ENCODE measurements around the gene KRIT1.
"Not testable (repeated sequence)": the region's sequence is repeated elsewhere in the genome, so short reads cannot be mapped to it uniquely, and the experiment has no call there.

The KRIT1 gene

GRCh38 chr7:92245487-92246359 is at the start of gene KRIT1, which contains the start of gene ANKIB1:
TSS of gene KRIT1 (minus strand) at chr7:92245914. CDS start at chr7:92242135, 3,779 bp downstream.
TSS of gene ANKIB1 (plus strand) at chr7:92245974. CDS start at chr7:92294979, 49,005 bp downstream.
- DNase-seq (ENCODE audit: low read depth in 1 of 2, low spot score in 1 of 2), result peak; percentile 76 to 85

GRCh38 chr7:92295391-92295790 is 49.7 kb upstream of the KRIT1 start:
- no peak for DNase-seq (ENCODE audit: low read depth in 1 of 2, low spot score in 1 of 2)

GRCh38 chr7:92293896-92294590 is 48.3 kb upstream of the KRIT1 start:
- DNase-seq (ENCODE audit: low read depth in 1 of 2, low spot score in 1 of 2), result no peak

- no peak for DNase-seq (ENCODE audit: low read depth in 1 of 2, low spot score in 1 of 2)
These were observed 47.3 kb upstream of the KRIT1 start for GRCh38 chr7:92292981-92293380.

GRCh38 chr7:92289321-92289720 is 43.6 kb upstream of the KRIT1 start:
- no peak for DNase-seq (ENCODE audit: low read depth in 1 of 2, low spot score in 1 of 2)

- no peak for DNase-seq (ENCODE audit: low read depth in 1 of 2, low spot score in 1 of 2)
These were observed 37.2 kb upstream of the KRIT1 start for GRCh38 chr7:92282930-92283329.

GRCh38 chr7:92282221-92282814 is 36.6 kb upstream of the KRIT1 start:
- no peak for DNase-seq (ENCODE audit: low read depth in 1 of 2, low spot score in 1 of 2)

GRCh38 chr7:92281031-92281430 is 35.3 kb upstream of the KRIT1 start:
- no peak for DNase-seq (ENCODE audit: low read depth in 1 of 2, low spot score in 1 of 2)

- no peak for DNase-seq (ENCODE audit: low read depth in 1 of 2, low spot score in 1 of 2)
These were observed 33.8 kb upstream of the KRIT1 start for GRCh38 chr7:92279396-92280031.

- no peak for DNase-seq (ENCODE audit: low read depth in 1 of 2, low spot score in 1 of 2)
These were observed 30.7 kb upstream of the KRIT1 start for GRCh38 chr7:92276460-92276864.

GRCh38 chr7:92275327-92275726 is 29.6 kb upstream of the KRIT1 start:
- DNase-seq (ENCODE audit: low read depth in 1 of 2, low spot score in 1 of 2), result no peak

GRCh38 chr7:92268921-92269320 is 23.2 kb upstream of the KRIT1 start:
- DNase-seq (ENCODE audit: low read depth in 1 of 2, low spot score in 1 of 2), result no peak

- no peak for DNase-seq (ENCODE audit: low read depth in 1 of 2, low spot score in 1 of 2)
These were observed 20.9 kb upstream of the KRIT1 start for GRCh38 chr7:92266415-92267241.

GRCh38 chr7:92260248-92260781 is 14.6 kb upstream of the KRIT1 start:
- no peak for DNase-seq (ENCODE audit: low read depth in 1 of 2, low spot score in 1 of 2)

- DNase-seq (ENCODE audit: low read depth in 1 of 2, low spot score in 1 of 2), result no peak
These were observed 14.0 kb upstream of the KRIT1 start for GRCh38 chr7:92259610-92260247.

GRCh38 chr7:92259062-92259461 is 13.3 kb upstream of the KRIT1 start:
- no peak for DNase-seq (ENCODE audit: low read depth in 1 of 2, low spot score in 1 of 2)

- DNase-seq (ENCODE audit: low read depth in 1 of 2, low spot score in 1 of 2), result no peak
These were observed 9.6 kb upstream of the KRIT1 start for GRCh38 chr7:92255308-92255707.

GRCh38 chr7:92254800-92255199 is 9.1 kb upstream of the KRIT1 start:
- not testable (repeated sequence) for DNase-seq (ENCODE audit: low read depth in 1 of 2, low spot score in 1 of 2)

- DNase-seq (ENCODE audit: low read depth in 1 of 2, low spot score in 1 of 2), result no peak
These were observed 7.5 kb upstream of the KRIT1 start for GRCh38 chr7:92253251-92253650.

- DNase-seq (ENCODE audit: low read depth in 1 of 2, low spot score in 1 of 2), result no peak
These were observed 5.5 kb upstream of the KRIT1 start for GRCh38 chr7:92251181-92251580.
